Osteoblast (primary cell): ENCODE measurements around the gene UIMC1. TPM values are rescaled to one million over a fixed set of nuclear protein-coding genes. Genes with fewer than 3 reads are reported as not detected.

Source experiments
- DNase-seq: peaks from one replicate; pipeline ENCODE4 v3.0.0; 2011; ENCODE audit warnings: low spot score, mixed read lengths; ENCODE audit not compliant: insufficient read length; ENCODE audit errors: missing footprints
- H2AFZ ChIP-seq: 2 replicates; pipeline ENCODE4 v1.6.0; 2011; ENCODE audit warnings: mild to moderate bottlenecking, low read length
- H3K27ac ChIP-seq: 2 replicates; pipeline ENCODE4 v1.5.1; 2011; ENCODE audit warnings: mild to moderate bottlenecking, low read depth, low read length, moderate library complexity
- H3K27me3 ChIP-seq: 2 replicates; pipeline ENCODE4 v1.6.0; 2012; ENCODE audit warnings: mild to moderate bottlenecking, control low read depth, inconsistent platforms, low read length, moderate library complexity; ENCODE audit not compliant: insufficient read depth
- H3K36me3 ChIP-seq: 2 replicates; pipeline ENCODE4 v1.5.1; 2011; ENCODE audit warnings: mild to moderate bottlenecking, low read length, control low read depth, moderate library complexity; ENCODE audit not compliant: insufficient read depth
- H3K4me1 ChIP-seq: 2 replicates; pipeline ENCODE4 v1.5.1; 2011; ENCODE audit warnings: mild to moderate bottlenecking, low read length, control low read depth, moderate library complexity; ENCODE audit not compliant: insufficient read depth
- H3K4me2 ChIP-seq: 2 replicates; pipeline ENCODE4 v1.6.0; 2011; ENCODE audit warnings: mild to moderate bottlenecking, low read length; ENCODE audit not compliant: insufficient read depth
- H3K4me3 ChIP-seq: fragments of 200-600 bp; sonication (generic); 3 replicates; pipeline ENCODE4 v1.5.1; 2012; ENCODE audit warnings: mild to moderate bottlenecking, low read length, inconsistent platforms; ENCODE audit not compliant: insufficient read depth
- H3K79me2 ChIP-seq: 2 replicates; pipeline ENCODE4 v1.6.0; 2012; ENCODE audit warnings: mild to moderate bottlenecking, low read length, control low read depth, inconsistent platforms; ENCODE audit not compliant: insufficient read depth
- H3K9me3 ChIP-seq: 2 replicates; pipeline ENCODE4 v1.5.1; 2011; ENCODE audit warnings: low read depth, low read length, control low read depth
- H4K20me1 ChIP-seq: 2 replicates; pipeline ENCODE4 v1.6.0; 2012; ENCODE audit warnings: mild to moderate bottlenecking, low read length, control low read depth; ENCODE audit not compliant: insufficient read depth
- CTCF ChIP-seq: IDR thresholded peaks from 2 replicates; pipeline ENCODE4 v1.5.1; 2011; ENCODE audit warnings: mild to moderate bottlenecking, low read depth, low read length, moderate library complexity; ENCODE audit errors: extremely low read depth
- total RNA-seq: library from RNA; depleted of rRNA; stranded (reverse); fragments of >200 nt; gene quantifications from 2 replicates; pipeline ENCODE4 v1.2.3, GENCODE V29; 2012

Gene UIMC1
- total RNA-seq, 1 donor = 40.9 TPM

GRCh38 chr5:176888016-176888864, 118.3 kb downstream of the UIMC1 start:
- TF ChIP-seq CTCF = no peak
- no peaks in the 10 kb centered on the region for H3K9me3 ChIP-seq
- DNase-seq = peak; percentile 45
- no peaks in the 10 kb centered on the region for H3K79me2 ChIP-seq
- no peaks in the 10 kb centered on the region for H3K4me1 ChIP-seq
- no peak overlapping the region for H3K4me3 ChIP-seq
- no peaks in the 10 kb centered on the region for H4K20me1 ChIP-seq
- H2AFZ ChIP-seq = no peak overlapping the region
- no peak overlapping the region for H3K27ac ChIP-seq
- no peak overlapping the region for H3K4me2 ChIP-seq
- H3K27me3 ChIP-seq = peaks cover 5% of the 10 kb centered on the region
- H3K36me3 ChIP-seq = no peaks in the 10 kb centered on the region

GRCh38 chr5:176887252-176887849, 119.2 kb downstream of the UIMC1 start:
- no peaks in the 10 kb centered on the region for H3K9me3 ChIP-seq
- no peaks in the 10 kb centered on the region for H3K79me2 ChIP-seq
- no peak overlapping the region for H3K27ac ChIP-seq
- H2AFZ ChIP-seq = no peak overlapping the region
- H3K4me3 ChIP-seq = no peak overlapping the region
- no peak overlapping the region for H3K4me2 ChIP-seq
- peaks cover 5% of the 10 kb centered on the region for H3K27me3 ChIP-seq
- H4K20me1 ChIP-seq = no peaks in the 10 kb centered on the region
- no peaks in the 10 kb centered on the region for H3K4me1 ChIP-seq
- no peak for TF ChIP-seq CTCF
- H3K36me3 ChIP-seq = no peaks in the 10 kb centered on the region
- DNase-seq = peak; percentile 58

- H3K27me3 ChIP-seq = no peaks in the 10 kb centered on the region
These were observed 120.0 kb downstream of the UIMC1 start for GRCh38 chr5:176886336-176887251.

More at GRCh38 chr5:176886336-176887251, 120.0 kb downstream of the UIMC1 start:
- H3K36me3 ChIP-seq = no peaks in the 10 kb centered on the region
- no peaks in the 10 kb centered on the region for H3K79me2 ChIP-seq
- no peak overlapping the region for H2AFZ ChIP-seq
- no peak for TF ChIP-seq CTCF
- H3K27ac ChIP-seq = no peak overlapping the region
- H3K9me3 ChIP-seq = no peaks in the 10 kb centered on the region
- DNase-seq = peak; percentile 71
- no peak overlapping the region for H3K4me2 ChIP-seq
- H4K20me1 ChIP-seq = no peaks in the 10 kb centered on the region
- H3K4me1 ChIP-seq = no peaks in the 10 kb centered on the region
- H3K4me3 ChIP-seq = no peak overlapping the region
